ENCODE measurements around the gene THSD7A.

Gene THSD7A

DNA sequence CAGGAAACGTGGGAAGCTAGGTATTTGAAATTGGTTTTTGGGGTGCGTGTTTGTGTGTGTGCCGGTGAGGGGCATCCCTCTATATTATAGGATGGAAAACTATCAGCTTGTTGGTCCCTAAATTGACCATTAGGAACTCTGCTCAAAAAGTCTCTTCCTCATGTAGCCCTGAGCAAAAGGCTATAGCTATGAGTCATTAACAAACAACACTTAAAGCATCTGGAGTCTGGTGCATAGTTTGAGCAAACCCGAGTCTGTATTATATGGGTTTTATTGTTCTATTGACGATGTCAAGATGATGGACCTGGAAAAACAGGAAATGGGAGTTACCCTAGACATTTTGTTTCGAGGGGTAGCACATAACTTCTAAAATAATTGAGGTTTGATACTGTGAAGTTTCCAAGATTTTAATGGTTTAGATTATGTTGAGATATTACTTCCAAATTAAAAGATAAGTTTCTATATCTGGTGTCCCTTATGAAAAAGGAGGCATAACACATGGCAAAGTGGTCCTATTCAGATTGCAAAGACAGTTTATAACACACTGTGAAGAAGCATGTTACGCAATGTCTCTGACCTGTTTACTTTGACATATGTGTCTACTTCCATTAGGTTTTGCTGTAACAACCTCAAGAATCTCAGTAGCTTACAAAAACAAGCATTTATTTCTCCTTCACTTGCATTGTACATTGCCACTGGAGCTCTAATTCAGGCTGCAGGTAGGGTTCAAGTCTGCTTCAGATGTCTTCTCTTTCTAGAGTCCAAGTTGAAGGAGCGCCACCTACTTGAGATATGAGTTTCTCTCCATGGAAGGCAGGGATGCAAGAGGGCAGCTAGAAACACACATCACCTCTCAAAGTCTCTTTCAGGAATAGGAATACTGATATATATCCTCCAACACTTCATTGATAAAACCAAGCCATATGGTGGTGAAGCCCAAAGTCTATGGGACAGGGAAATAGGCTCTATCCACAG, 500.6 kb downstream of the THSD7A start:
- no peak for DNase-seq (ENCODE audit: low spot score)

GRCh38 chr7:11330717-11331116, 501.3 kb downstream of the THSD7A start:
- no peak for DNase-seq (ENCODE audit: low spot score)

GRCh38 chr7:11330208-11330607, 501.8 kb downstream of the THSD7A start:
- DNase-seq (ENCODE audit: low spot score): no peak

- DNase-seq (ENCODE audit: low spot score): no peak
Measured at GRCh38 chr7:11329626-11330025, 502.4 kb downstream of the THSD7A start.

GRCh38 chr7:11328309-11328708, 503.7 kb downstream of the THSD7A start:
- no peak for DNase-seq (ENCODE audit: low spot score)

DNA sequence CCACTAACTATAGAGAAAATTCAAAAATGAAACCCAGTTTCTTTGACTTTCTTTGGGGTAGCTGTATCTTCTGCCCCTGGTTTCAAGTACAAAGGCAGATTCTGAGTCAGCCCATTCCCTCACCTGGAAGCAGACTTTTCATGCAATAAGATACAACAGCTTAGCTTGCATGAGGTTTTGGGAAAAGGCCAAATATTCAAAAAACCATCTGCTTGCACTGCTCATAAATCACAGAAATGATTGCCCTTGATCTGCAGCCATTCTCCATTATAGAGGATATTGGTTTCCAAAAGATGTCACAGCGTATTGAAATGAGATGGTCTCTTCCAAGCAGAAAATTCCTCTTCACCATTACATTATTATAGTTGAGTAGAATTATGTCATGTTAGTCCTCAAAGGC, 504.4 kb downstream of the THSD7A start:
- DNase-seq (ENCODE audit: low spot score): no peak
